HG03558 (cell line): Measurements from ENCODE around the gene FBXO33.
"Not testable (repeated sequence)": the region's sequence is repeated elsewhere in the genome, so short reads cannot be mapped to it uniquely, and the experiment has no call there.

Source experiments
- ATAC-seq: cut with Tn5 transposase; IDR thresholded peaks from one replicate; pipeline ENCODE4 v1.9.1; 2021; ENCODE audit warnings: moderate number of reproducible peaks; ENCODE audit not compliant: unreplicated experiment; ENCODE audit errors: extremely low read depth

Gene FBXO33

GRCh38 chr14:39376667-39377403, 55.4 kb downstream of the FBXO33 start:
- ATAC-seq, result no peak

GRCh38 chr14:39374851-39375250, 57.4 kb downstream of the FBXO33 start:
- ATAC-seq, result no peak

- ATAC-seq, result no peak
Measured at GRCh38 chr14:39372656-39373055, 59.6 kb downstream of the FBXO33 start.

GRCh38 chr14:39370415-39370814, 61.8 kb downstream of the FBXO33 start:
- ATAC-seq, result no peak

GRCh38 chr14:39369029-39369428, 63.2 kb downstream of the FBXO33 start:
- no peak for ATAC-seq

GRCh38 chr14:39368261-39368959, 63.8 kb downstream of the FBXO33 start:
- no peak for ATAC-seq

- ATAC-seq, result no peak
Measured at GRCh38 chr14:39367387-39367751, 64.9 kb downstream of the FBXO33 start.

- no peak for ATAC-seq
Measured at GRCh38 chr14:39366460-39367386, 65.5 kb downstream of the FBXO33 start.

GRCh38 chr14:39365354-39365753, 66.9 kb downstream of the FBXO33 start:
- no peak for ATAC-seq

- ATAC-seq, result no peak
Measured at GRCh38 chr14:39364509-39364908, 67.7 kb downstream of the FBXO33 start.

- ATAC-seq, result not testable (repeated sequence)
Measured at GRCh38 chr14:39361556-39361955, 70.7 kb downstream of the FBXO33 start.

GRCh38 chr14:39360316-39360715, 71.9 kb downstream of the FBXO33 start:
- ATAC-seq, result no peak

GRCh38 chr14:39359069-39359468, 73.2 kb downstream of the FBXO33 start:
- not testable (repeated sequence) for ATAC-seq

- no peak for ATAC-seq
Measured at GRCh38 chr14:39351708-39352107, 80.5 kb downstream of the FBXO33 start.

- ATAC-seq, result no peak
Measured at GRCh38 chr14:39350866-39351265, 81.4 kb downstream of the FBXO33 start.
